Gastrocnemius medialis (tissue), 4 donors: ENCODE results near the gene ALX4. TPM values are rescaled to one million over a fixed set of nuclear protein-coding genes. Genes with fewer than 3 reads are reported as not detected.

Experiments used
- ATAC-seq, 2 donors: fragments of 150-250 bp; one replicate each; pipeline ENCODE4 v1.9.1; 2016
- DNase-seq, 2 donors: peaks; one replicate each; pipeline ENCODE4 v3.0.0-alpha.2; 2019
- H3K27ac ChIP-seq, 4 donors: fragments of 200-600 bp; sonication (generic); 1 replicate in 1 of 4; 2 replicates in 3 of 4; pipeline ENCODE4 v1.5.1; 2016 to 2018; ENCODE audit warnings: mild to moderate bottlenecking in 2 of 4, moderate library complexity in 1 of 4
- H3K27me3 ChIP-seq, 3 donors: fragments of 200-600 bp; sonication (generic) in 2 of 3; 1 replicate in 1 of 3; 2 replicates in 2 of 3; pipeline versions ENCODE4 v1.5.1 to v1.6.0; 2016 to 2019; ENCODE audit warnings: mild to moderate bottlenecking in 1 of 3, moderate library complexity in 1 of 3
- H3K36me3 ChIP-seq, 2 donors: fragments of 200-600 bp; sonication (generic) in 1 of 2; one replicate each; pipeline ENCODE4 v1.5.1; 2017 to 2018
- H3K4me1 ChIP-seq, 2 donors: fragments of 200-600 bp; sonication (generic) in 1 of 2; one replicate each; pipeline ENCODE4 v1.5.1; 2016 to 2017; ENCODE audit warnings: mild to moderate bottlenecking in 2 of 2
- H3K4me3 ChIP-seq, 4 donors: fragments of 200-600 bp; sonication (generic) in 3 of 4; 1 replicate in 1 of 4; 2 replicates in 3 of 4; pipeline ENCODE4 v1.5.1; 2016 to 2019; ENCODE audit warnings: mild to moderate bottlenecking in 2 of 4
- H3K9me3 ChIP-seq, 3 donors: fragments of 200-600 bp; sonication (generic) in 2 of 3; 1 replicate in 1 of 3; 2 replicates in 2 of 3; pipeline ENCODE4 v1.5.1; 2016 to 2019
- CTCF ChIP-seq, 5 experiments: fragments of 450-650 bp in 3 of 5; fragments of 200-600 bp in 2 of 5; sonication (generic) in 2 of 5; IDR thresholded peaks in 4 of 5; conservative IDR thresholded peaks in 1 of 5; 1 replicate in 4 of 5; 2 replicates in 1 of 5; pipeline ENCODE4 v1.5.1; 2016 to 2019; ENCODE audit warnings: antibody characterized with exemption in 5 of 5, mild to moderate bottlenecking in 3 of 5, moderate library complexity in 3 of 5
- POLR2A ChIP-seq, 2 donors: fragments of 450-650 bp; IDR thresholded peaks; one replicate each; pipeline ENCODE4 v1.6.1; 2017; ENCODE audit warnings: antibody characterized with exemption in 2 of 2, mild to moderate bottlenecking in 2 of 2, moderate library complexity in 2 of 2
- in situ Hi-C, 4 donors: fragments of 200-750 bp; cut with MboI; loops; one replicate each; pipeline versions ENCODE4 v1.15.0 to v1.8.0; 2017; ENCODE audit warnings: low sequenced_read_pairs in 4 of 4
- intact Hi-C: fragments of 100-400 bp; cut with DNase I; formaldehyde crosslinking; loops from one replicate; pipeline ENCODE4 v1.15.1; 2023; ENCODE audit warnings: low total_unique reads
- total RNA-seq, 4 donors: library from RNA; depleted of rRNA; stranded (reverse); fragments of >200 nt; gene quantifications; one replicate each; pipeline versions ENCODE4 v1.1.0 to v1.2.3, GENCODE V29; 2016

Gene ALX4
- total RNA-seq, 4 donors from 2014 or later: 0.07 to 0.12 TPM; not detected in 2

DNA sequence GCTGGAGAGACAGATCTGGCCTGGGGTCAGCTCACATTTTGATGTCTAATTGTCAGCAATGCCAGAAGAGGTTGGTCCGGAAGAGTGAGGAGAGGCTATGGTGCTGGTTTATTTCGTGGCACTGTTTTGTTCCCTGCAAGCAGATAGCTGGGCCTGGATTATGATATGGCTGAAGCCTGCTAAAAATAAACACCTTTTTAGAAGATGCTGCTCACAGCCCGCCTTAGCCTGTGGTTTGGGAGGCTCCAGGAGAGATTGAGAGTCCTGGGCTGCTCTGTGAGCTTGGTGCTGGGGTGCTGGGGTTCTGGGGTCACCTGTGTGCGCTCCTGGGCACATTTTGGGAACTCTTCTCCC is 29.6 kb upstream of the ALX4 start:
- DNase-seq: no peak
- in situ Hi-C loops (no loop called here), intact Hi-C loops (no loop called here)
- Histone ChIP-seq H3K4me1 (no peaks in the 10 kb centered on the region), H3K27me3 (peaks cover 26 to 36% (median 27%) of the 10 kb centered on the region in 3 donors), H3K9me3 (no peaks in the 10 kb centered on the region), H3K27ac (no peak overlapping the region), H3K36me3 (no peaks in the 10 kb centered on the region), H3K4me3 (no peak overlapping the region)
- TF ChIP-seq POLR2A (IDR thresholded peaks at IDR 0.05): no peak
- no peak for TF ChIP-seq CTCF (IDR thresholded peaks at IDR 0.05 in 4 of 5, conservative IDR thresholded peaks at IDR 0.05 in 1 of 5)
- ATAC-seq: no peak

DNA sequence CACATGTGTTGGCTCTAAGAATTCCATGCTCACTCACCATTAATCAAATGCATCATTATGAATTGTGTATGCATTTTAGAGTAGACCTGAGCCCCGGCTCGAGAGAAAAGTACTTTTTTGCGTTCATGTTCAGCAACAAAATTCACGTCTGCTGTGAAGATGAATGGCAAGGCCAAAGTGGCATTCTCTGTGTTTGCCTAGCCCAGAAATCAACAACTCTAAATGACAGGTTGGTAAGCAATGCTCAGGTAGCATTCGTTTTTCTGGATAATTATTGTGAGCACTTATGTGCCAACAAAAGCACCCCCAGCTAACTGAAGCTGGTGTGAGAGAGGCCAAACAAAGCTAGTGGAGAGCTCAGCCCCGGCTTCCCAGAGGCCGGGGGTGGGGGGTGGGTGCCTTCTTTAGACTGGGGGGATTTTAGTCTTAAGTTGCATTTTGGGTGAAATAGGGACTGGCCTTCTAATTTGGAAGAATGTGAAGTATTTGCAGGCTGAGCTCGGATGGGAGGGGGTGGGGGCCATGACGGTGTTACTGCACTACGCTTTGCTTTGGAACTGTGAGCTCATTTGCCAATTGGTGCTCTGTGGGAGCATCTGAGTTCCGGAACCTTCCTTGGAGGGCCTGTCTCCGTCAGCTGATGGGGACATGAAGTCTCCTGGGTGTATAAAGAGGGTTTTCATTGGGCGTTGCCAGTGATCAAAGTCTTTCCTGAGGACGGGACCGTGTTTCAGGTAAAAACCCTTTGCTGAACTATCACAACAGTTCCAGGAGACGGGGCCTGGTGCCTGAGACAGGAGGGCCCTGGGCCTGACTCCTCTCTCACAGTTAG is 29.0 kb upstream of the ALX4 start:
- Histone ChIP-seq H3K27me3 (peaks cover 32 to 38% (median 32%) of the 10 kb centered on the region in 3 donors), H3K4me1 (no peaks in the 10 kb centered on the region), H3K27ac (no peak overlapping the region), H3K36me3 (no peaks in the 10 kb centered on the region), H3K9me3 (no peaks in the 10 kb centered on the region), H3K4me3 (no peak overlapping the region)
- in situ Hi-C loops (no loop called here), intact Hi-C loops (no loop called here)
- TF ChIP-seq CTCF (IDR thresholded peaks at IDR 0.05 in 4 of 5, conservative IDR thresholded peaks at IDR 0.05 in 1 of 5): no peak
- TF ChIP-seq POLR2A (IDR thresholded peaks at IDR 0.05): no peak
- ATAC-seq (no peak), DNase-seq (no peak)

- Histone ChIP-seq H3K9me3 (no peaks in the 10 kb centered on the region), H3K27me3 (peaks cover 32 to 38% (median 38%) of the 10 kb centered on the region in 3 donors), H3K4me1 (no peaks in the 10 kb centered on the region), H3K4me3 (no peak overlapping the region), H3K27ac (no peak overlapping the region), H3K36me3 (no peaks in the 10 kb centered on the region)
- DNase-seq: no peak
- in situ Hi-C loops: no loop called here
- no peak for ATAC-seq
- intact Hi-C loops: no loop called here
- TF ChIP-seq POLR2A (IDR thresholded peaks at IDR 0.05) (no peak), CTCF (IDR thresholded peaks at IDR 0.05 in 4 of 5, conservative IDR thresholded peaks at IDR 0.05 in 1 of 5) (no peak)
These were observed 28.1 kb upstream of the ALX4 start for GRCh38 chr11:44338026-44338425.

DNA sequence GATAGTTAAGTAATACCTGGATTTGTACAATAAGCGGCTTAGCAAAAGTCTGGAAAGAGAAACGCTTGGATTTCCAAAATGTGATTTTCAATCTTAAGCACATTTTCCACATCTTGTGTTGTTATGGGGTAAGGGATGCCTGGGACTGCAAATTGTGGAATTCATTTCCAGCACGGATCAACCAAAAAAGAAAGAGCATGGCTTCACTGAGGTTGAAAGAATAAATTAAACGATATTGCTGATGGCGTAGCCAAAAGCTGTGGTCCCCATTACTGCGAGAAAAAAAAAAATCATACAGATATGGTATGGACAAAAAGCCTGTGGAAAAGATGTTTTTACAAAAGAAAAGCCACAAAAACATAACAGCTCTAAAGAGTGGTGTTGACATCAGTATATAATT is 26.0 kb upstream of the ALX4 start:
- ATAC-seq: no peak
- peaks cover 32 to 38% (median 38%) of the 10 kb centered on the region in 3 donors for H3K27me3 ChIP-seq

More for the DNA sequence above, 26.0 kb upstream of the ALX4 start:
- in situ Hi-C loops (no loop called here), intact Hi-C loops (no loop called here)
- Histone ChIP-seq H3K9me3 (no peaks in the 10 kb centered on the region), H3K4me1 (no peaks in the 10 kb centered on the region), H3K36me3 (no peaks in the 10 kb centered on the region), H3K27ac (no peak overlapping the region), H3K4me3 (no peak overlapping the region)
- no peak for DNase-seq
- no peak for TF ChIP-seq POLR2A (IDR thresholded peaks at IDR 0.05)
- no peak for TF ChIP-seq CTCF (IDR thresholded peaks at IDR 0.05 in 4 of 5, conservative IDR thresholded peaks at IDR 0.05 in 1 of 5)
